Trophoblast cell (in vitro differentiated cells and primary cell): Measurements from ENCODE around the gene ARSA.

ENCODE experiments used
- DNase-seq, 2 donors: peaks; one replicate each; pipeline ENCODE4 v3.0.0-alpha.2; 2016
- H2AFZ ChIP-seq: 2 replicates; pipeline ENCODE4 v1.6.1; 2013; ENCODE audit warnings: low read length, moderate library complexity, mild to moderate bottlenecking; ENCODE audit not compliant: insufficient read depth, poor library complexity
- H2AK5ac ChIP-seq: 2 replicates; pipeline ENCODE4 v1.6.1; 2013; ENCODE audit warnings: mild to moderate bottlenecking, low read length
- H2BK120ac ChIP-seq: 2 replicates; pipeline ENCODE4 v1.6.1; 2013; ENCODE audit warnings: low read length, mild to moderate bottlenecking, moderate library complexity; ENCODE audit not compliant: insufficient read depth, poor library complexity
- H2BK12ac ChIP-seq: 2 replicates; pipeline ENCODE4 v1.6.1; 2013; ENCODE audit warnings: mild to moderate bottlenecking, low read length, moderate library complexity
- H2BK5ac ChIP-seq: 2 replicates; pipeline ENCODE4 v1.6.1; 2013; ENCODE audit warnings: low read length, low read depth, moderate library complexity, mild to moderate bottlenecking; ENCODE audit not compliant: poor library complexity
- H3K14ac ChIP-seq: 2 replicates; pipeline ENCODE4 v1.6.1; 2013; ENCODE audit warnings: mild to moderate bottlenecking, low read length
- H3K18ac ChIP-seq: 2 replicates; pipeline ENCODE4 v1.6.1; 2013; ENCODE audit warnings: mild to moderate bottlenecking, low read length
- H3K23ac ChIP-seq: 2 replicates; pipeline ENCODE4 v1.6.1; 2013; ENCODE audit warnings: low read length
- H3K27ac ChIP-seq: 2 replicates; pipeline ENCODE4 v1.5.1; 2013; ENCODE audit warnings: low read depth, mild to moderate bottlenecking, inconsistent platforms, low read length, moderate library complexity
- H3K27me3 ChIP-seq: 2 replicates; pipeline ENCODE4 v1.6.1; 2013; ENCODE audit warnings: inconsistent platforms, mild to moderate bottlenecking, low read length, moderate library complexity; ENCODE audit not compliant: insufficient read depth
- H3K36me3 ChIP-seq, 2 experiments: 1 replicate in 1 of 2; 2 replicates in 1 of 2; pipeline ENCODE4 v1.6.1; 2013; ENCODE audit warnings: low read length in 2 of 2, mild to moderate bottlenecking in 2 of 2, moderate library complexity in 1 of 2; ENCODE audit not compliant: insufficient read depth in 2 of 2, control insufficient read depth in 1 of 2
- H3K4ac ChIP-seq: 2 replicates; pipeline ENCODE4 v1.6.1; 2013; ENCODE audit warnings: low read depth, mild to moderate bottlenecking, low read length, moderate library complexity
- H3K4me1 ChIP-seq, 2 experiments: 1 replicate in 1 of 2; 2 replicates in 1 of 2; pipeline ENCODE4 v1.6.1; 2013; ENCODE audit warnings: low read length in 2 of 2, mild to moderate bottlenecking in 2 of 2, moderate library complexity in 1 of 2; ENCODE audit not compliant: insufficient read depth in 2 of 2, control insufficient read depth in 1 of 2
- H3K4me2 ChIP-seq: 2 replicates; pipeline ENCODE4 v1.6.1; 2013; ENCODE audit warnings: inconsistent platforms, mild to moderate bottlenecking, low read length, moderate library complexity
- H3K4me3 ChIP-seq: 2 replicates; pipeline ENCODE4 v1.5.1; 2013; ENCODE audit warnings: mild to moderate bottlenecking, low read depth, low read length, inconsistent platforms
- H3K79me1 ChIP-seq: one replicate; pipeline ENCODE4 v1.6.1; 2013; ENCODE audit warnings: low read length
- H3K79me2 ChIP-seq: 2 replicates; pipeline ENCODE4 v1.6.1; 2013; ENCODE audit warnings: low read length, mild to moderate bottlenecking; ENCODE audit not compliant: control insufficient read depth, insufficient read depth, poor library complexity
- H3K9ac ChIP-seq: 2 replicates; pipeline ENCODE4 v1.6.1; 2013; ENCODE audit warnings: mild to moderate bottlenecking, low read length
- H3K9me3 ChIP-seq: 2 replicates; pipeline ENCODE4 v1.6.1; 2013; ENCODE audit warnings: low read depth, mild to moderate bottlenecking, control low read depth, inconsistent platforms, low read length; ENCODE audit not compliant: insufficient read depth
- H4K12ac ChIP-seq: 2 replicates; pipeline ENCODE4 v1.6.1; 2013; ENCODE audit warnings: low read depth, mild to moderate bottlenecking, low read length, moderate library complexity
- H4K8ac ChIP-seq: 2 replicates; pipeline ENCODE4 v1.6.1; 2013; ENCODE audit warnings: low read depth, mild to moderate bottlenecking, low read length, moderate library complexity
- H4K91ac ChIP-seq: one replicate; pipeline ENCODE4 v1.6.1; 2013; ENCODE audit warnings: low read depth, mild to moderate bottlenecking, low read length, moderate library complexity
- WGBS: extraction: QIAGEN DNeasy Blood & Tissue Kit; methylation state at CpG from one replicate; pipeline ENCODE4 v1.1.7; 2013; ENCODE audit warnings: missing lambda C conversion rate; ENCODE audit not compliant: insufficient read length, insufficient coverage; ENCODE audit errors: extremely low coverage; 5-methylcytosine and 5-hydroxymethylcytosine counted together

The ARSA gene

GRCh38 chr22:50581031-50581949 is 46.7 kb downstream of the ARSA start:
- Histone ChIP-seq H3K9ac (no peak overlapping the region), H3K79me1 (peaks cover 8% of the 10 kb centered on the region), H3K4me1 (peaks cover 15 to 19% of the 10 kb centered on the region in 2 experiments), H3K9me3 (no peaks in the 10 kb centered on the region), H3K27ac (no peak overlapping the region), H3K79me2 (peaks cover 8% of the 10 kb centered on the region), H3K36me3 (peaks cover 33 to 37% of the 10 kb centered on the region in 2 experiments), H3K4me2 (peak overlapping the region; percentile 96), H2AFZ (no peak overlapping the region), H4K91ac (no peak overlapping the region), H3K14ac (no peak overlapping the region), H3K4me3 (peak overlapping the region; percentile 87), H3K23ac (no peak overlapping the region), H2BK120ac (no peak overlapping the region), H2BK5ac (no peak overlapping the region), H3K27me3 (no peaks in the 10 kb centered on the region), H2BK12ac (no peak overlapping the region), H4K12ac (peak overlapping the region; percentile 6), H3K4ac (peak overlapping the region; percentile 12), H3K18ac (no peak overlapping the region), H4K8ac (peak overlapping the region; percentile 99), H2AK5ac (peak overlapping the region; percentile 22)
- no CpG with 5 or more reads among the region's 22 CpGs for WGBS
- no peak for DNase-seq

- DNase-seq: no peak
- no CpG with 5 or more reads among the region's 4 CpGs for WGBS
Observed at GRCh38 chr22:50579752-50580151, 48.2 kb downstream of the ARSA start.

DNA sequence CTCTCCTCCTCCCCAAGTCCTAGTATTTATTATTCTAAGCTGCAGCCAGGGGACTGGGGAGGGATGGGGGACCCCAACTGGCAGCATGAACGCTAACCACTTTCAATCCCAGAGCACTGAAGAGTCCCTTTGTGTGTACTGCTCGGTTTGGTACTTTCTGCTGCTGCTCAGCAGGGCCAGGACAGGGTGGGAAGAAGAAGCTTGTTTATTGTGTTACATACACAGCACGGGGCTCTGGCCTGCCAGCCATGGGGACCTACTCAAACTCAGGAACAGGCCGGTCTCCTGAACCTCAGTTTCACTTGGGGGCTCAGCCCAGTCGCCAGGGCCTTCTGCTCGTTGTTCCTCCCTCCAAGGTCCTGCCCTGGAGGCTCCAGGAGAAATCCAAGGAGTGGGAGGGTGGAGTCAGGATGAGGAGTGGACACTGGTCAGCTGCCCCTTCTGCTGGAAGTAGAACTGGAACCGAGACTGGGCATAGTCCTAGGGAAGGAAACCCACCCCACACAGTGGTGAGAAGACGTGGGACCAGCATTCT is 49.1 kb downstream of the ARSA start:
- Histone ChIP-seq H3K9me3 (peaks cover 2% of the 10 kb centered on the region), H2BK5ac (no peak overlapping the region), H4K12ac (no peak overlapping the region), H3K4me1 (peaks cover 11 to 13% of the 10 kb centered on the region in 2 experiments), H3K4ac (no peak overlapping the region), H4K8ac (no peak overlapping the region), H3K14ac (no peak overlapping the region), H2AFZ (no peak overlapping the region), H2BK12ac (no peak overlapping the region), H3K23ac (no peak overlapping the region), H3K27ac (no peak overlapping the region), H2BK120ac (no peak overlapping the region), H2AK5ac (no peak overlapping the region), H3K4me2 (no peak overlapping the region), H3K79me2 (peaks cover 8% of the 10 kb centered on the region), H3K36me3 (peaks cover 46 to 49% of the 10 kb centered on the region in 2 experiments), H3K79me1 (peaks cover 8% of the 10 kb centered on the region), H4K91ac (no peak overlapping the region), H3K4me3 (peak overlapping the region; percentile 7), H3K9ac (no peak overlapping the region), H3K27me3 (no peaks in the 10 kb centered on the region), H3K18ac (no peak overlapping the region)
- WGBS: no CpG with 5 or more reads among the region's 8 CpGs
- DNase-seq: no peak

More at GRCh38 chr22:50579752-50580151, 48.2 kb downstream of the ARSA start:
- peaks cover 15 to 17% of the 10 kb centered on the region in 2 experiments for H3K4me1 ChIP-seq
- H3K4me2 ChIP-seq: no peak overlapping the region
- H2BK120ac ChIP-seq: no peak overlapping the region
- H4K91ac ChIP-seq: no peak overlapping the region
- no peak overlapping the region for H2BK5ac ChIP-seq
- H3K79me2 ChIP-seq: peaks cover 8% of the 10 kb centered on the region
- no peak overlapping the region for H2AFZ ChIP-seq
- H2AK5ac ChIP-seq: no peak overlapping the region
- H3K4me3 ChIP-seq: no peak overlapping the region
- H3K27me3 ChIP-seq: no peaks in the 10 kb centered on the region
- H3K36me3 ChIP-seq: peaks cover 37 to 40% of the 10 kb centered on the region in 2 experiments
- peaks cover 2% of the 10 kb centered on the region for H3K9me3 ChIP-seq
- no peak overlapping the region for H4K8ac ChIP-seq
- no peak overlapping the region for H2BK12ac ChIP-seq
- no peak overlapping the region for H3K4ac ChIP-seq
- H3K27ac ChIP-seq: no peak overlapping the region
- no peak overlapping the region for H3K14ac ChIP-seq
- H3K18ac ChIP-seq: no peak overlapping the region
- H3K23ac ChIP-seq: no peak overlapping the region
- peaks cover 8% of the 10 kb centered on the region for H3K79me1 ChIP-seq
- no peak overlapping the region for H3K9ac ChIP-seq
- no peak overlapping the region for H4K12ac ChIP-seq

DNA sequence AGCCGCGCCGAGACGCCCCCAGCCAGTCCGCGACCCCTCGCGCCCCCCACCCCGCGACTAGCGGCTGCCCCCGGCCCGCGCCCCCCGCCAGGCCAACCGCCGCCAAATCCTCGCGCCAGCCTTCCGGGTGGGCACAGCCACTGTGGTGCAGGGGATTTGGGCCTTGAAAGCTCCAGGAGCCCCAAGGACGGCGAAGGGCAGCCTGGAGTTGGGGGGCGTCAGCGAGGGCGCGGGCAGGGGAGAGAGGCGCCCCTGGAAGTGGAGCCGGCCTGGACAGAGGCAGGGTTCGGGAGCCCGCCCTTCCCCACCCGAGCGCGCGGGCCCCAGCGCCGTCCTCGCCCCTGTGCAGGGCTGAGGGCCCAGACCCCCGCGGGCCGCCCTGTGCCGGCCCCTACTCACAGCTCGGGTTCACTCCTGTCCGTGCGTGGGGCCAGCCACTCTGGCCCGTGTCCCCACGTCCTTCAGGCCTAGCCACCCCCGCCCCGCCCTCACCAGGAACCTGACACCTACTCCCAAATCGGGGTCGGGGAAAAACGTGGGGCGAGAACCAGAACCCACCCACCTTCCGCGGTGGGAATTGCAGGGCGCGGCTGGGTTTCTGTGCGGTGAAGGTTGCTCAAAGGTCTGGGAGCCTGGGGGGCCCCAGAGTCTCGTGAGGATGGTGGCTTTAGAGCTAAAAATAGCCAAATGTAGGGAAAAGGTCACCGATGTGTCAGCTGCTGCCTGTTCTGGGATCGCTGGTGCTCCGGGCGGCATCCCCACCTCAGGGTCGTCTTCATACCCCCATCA is 49.8 kb downstream of the ARSA start, which contains the start of gene CPT1B:
Gene CPT1B, minus strand, starts transcription at position 441 of the 789 bp plus-strand sequence. CDS start 512 bp downstream, outside the sequence.
- Histone ChIP-seq H3K4me2 (no peak within 1 kb of the TSS), H3K79me2 (peaks cover 7% of the 10 kb centered on the region), H2BK12ac (no peak within 1 kb of the TSS), H2AK5ac (no peak within 1 kb of the TSS), H3K4me1 (peaks cover 7 to 8% of the 10 kb centered on the region in 2 experiments), H2BK120ac (no peak within 1 kb of the TSS), H4K91ac (no peak within 1 kb of the TSS), H3K79me1 (peaks cover 7% of the 10 kb centered on the region), H3K9me3 (peaks cover 2% of the 10 kb centered on the region), H3K14ac (no peak within 1 kb of the TSS), H3K23ac (no peak within 1 kb of the TSS), H4K8ac (no peak within 1 kb of the TSS), H3K27me3 (no peaks in the 10 kb centered on the region), H4K12ac (no peak within 1 kb of the TSS), H3K27ac (no peak within 1 kb of the TSS), H2BK5ac (no peak within 1 kb of the TSS), H3K4ac (no peak within 1 kb of the TSS), H2AFZ (no peak within 1 kb of the TSS), H3K4me3 (peak within 1 kb of the TSS; percentile 7), H3K36me3 (peaks cover 52 to 56% of the 10 kb centered on the region in 2 experiments), H3K18ac (no peak within 1 kb of the TSS), H3K9ac (no peak within 1 kb of the TSS)
- DNase-seq: peak in 1 of 2 donors; percentile 30
- whole genome bisulfite sequencing: no CpG with 5 or more reads among the region's 63 CpGs
